Suprapubic skin (tissue), 4 donors: Measurements from ENCODE around the gene RASL12. TPM values are rescaled to one million over a fixed set of nuclear protein-coding genes. Genes with fewer than 3 reads are reported as not detected.
"Not testable (repeated sequence)": the region's sequence is repeated elsewhere in the genome, so short reads cannot be mapped to it uniquely, and the experiment has no call there.

Experiments used
- DNase-seq, 2 donors: peaks; one replicate each; pipeline ENCODE4 v3.0.0-alpha.2; 2019; ENCODE audit warnings: low spot score in 2 of 2
- H3K27ac ChIP-seq: fragments of 200-600 bp; sonication (generic); one replicate; pipeline ENCODE4 v1.5.1; 2019
- H3K27me3 ChIP-seq: fragments of 200-600 bp; sonication (generic); one replicate; pipeline ENCODE4 v1.5.1; 2019
- H3K36me3 ChIP-seq: fragments of 200-600 bp; sonication (generic); one replicate; pipeline ENCODE4 v1.5.1; 2019
- H3K4me1 ChIP-seq: fragments of 200-600 bp; sonication (generic); one replicate; pipeline ENCODE4 v1.5.1; 2019
- H3K4me3 ChIP-seq: fragments of 200-600 bp; sonication (generic); one replicate; pipeline ENCODE4 v1.5.1; 2019; ENCODE audit warnings: mild to moderate bottlenecking
- H3K9me3 ChIP-seq: fragments of 200-600 bp; sonication (generic); one replicate; pipeline ENCODE4 v1.5.1; 2019
- CTCF ChIP-seq, 2 donors: fragments of 200-600 bp in 1 of 2; fragments of 450-650 bp in 1 of 2; sonication (generic) in 1 of 2; IDR thresholded peaks; one replicate each; pipeline ENCODE4 v1.5.1; 2016 to 2019; ENCODE audit warnings: antibody characterized with exemption in 2 of 2, mild to moderate bottlenecking in 1 of 2, moderate library complexity in 1 of 2
- EP300 ChIP-seq: sonication (generic); formaldehyde crosslinking; IDR thresholded peaks from one replicate; pipeline ENCODE4 v1.6.1; 2017; ENCODE audit warnings: antibody characterized with exemption
- POLR2A ChIP-seq, 2 donors: fragments of 450-650 bp; IDR thresholded peaks; one replicate each; pipeline ENCODE4 v1.6.1; 2017; ENCODE audit warnings: antibody characterized with exemption in 2 of 2, mild to moderate bottlenecking in 2 of 2, moderate library complexity in 2 of 2
- POLR2AphosphoS5 ChIP-seq, 3 donors: sonication (generic); formaldehyde crosslinking; IDR thresholded peaks; one replicate each; pipeline ENCODE4 v1.6.1; 2017; ENCODE audit warnings: antibody characterized with exemption in 3 of 3
- WGBS: methylation state at CpG from one replicate; pipeline ENCODE4 v1.1.5; 2018; 5-methylcytosine and 5-hydroxymethylcytosine counted together
- total RNA-seq, 4 donors: library from RNA; depleted of rRNA; stranded (reverse); fragments of >200 nt; gene quantifications; one replicate each; pipeline ENCODE4 v1.1.0, GENCODE V29; 2016

The RASL12 gene
- total RNA-seq, 4 donors from 2014 or later = 4.8 to 9.7 (median 6.7) TPM

DNA sequence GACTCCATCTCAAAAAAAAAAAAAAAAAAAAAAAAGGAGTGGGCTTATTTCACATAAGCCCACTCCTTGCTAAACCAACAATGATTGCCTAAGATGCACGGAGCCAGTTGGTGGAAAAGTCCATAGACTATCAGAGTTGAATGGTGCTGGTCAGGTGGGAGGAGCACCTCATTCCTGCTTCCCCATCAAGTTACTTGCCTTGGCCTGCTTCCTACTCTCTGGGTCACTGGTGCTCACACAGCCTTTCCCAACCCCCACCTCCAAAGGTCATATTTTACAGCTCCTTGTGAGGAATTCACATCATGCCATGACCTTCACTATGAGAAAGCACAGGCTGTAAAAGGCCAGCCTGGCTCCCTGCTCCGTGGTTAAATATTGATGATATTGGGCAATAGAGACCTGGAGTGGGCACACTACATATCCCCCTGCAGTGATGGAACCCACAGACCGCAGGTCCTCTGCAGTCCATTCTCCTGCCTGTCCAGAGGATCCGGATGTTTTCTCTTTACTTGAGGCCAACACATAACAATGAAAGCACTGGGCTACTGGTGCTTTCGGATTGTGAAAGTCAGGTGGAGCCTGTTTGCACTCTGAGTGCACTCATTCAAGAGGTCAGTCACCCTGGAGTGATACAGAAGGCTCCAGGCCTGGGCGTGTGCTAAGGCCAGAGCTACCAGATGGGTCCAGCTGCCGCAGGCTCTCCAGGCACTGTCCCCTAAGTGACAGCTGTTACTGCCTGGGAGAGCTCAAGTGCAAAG lies 22.9 kb downstream of the RASL12 start, which contains the start of gene SLC51B:
Gene SLC51B, plus strand, starts transcription at position 664 of the 758 bp plus-strand sequence. CDS start 4,618 bp downstream, outside the sequence.
- WGBS = 94% methylated on average over 7 of the region's 7 CpGs
- TF ChIP-seq CTCF (IDR thresholded peaks at IDR 0.05) = no peak
- no peak for TF ChIP-seq POLR2AphosphoS5 (IDR thresholded peaks at IDR 0.05)
- TF ChIP-seq EP300 = no peak
- TF ChIP-seq POLR2A (IDR thresholded peaks at IDR 0.05) = no peak
- no peaks in the 10 kb centered on the region for H3K27me3 ChIP-seq
- DNase-seq = no peak
- no peak within 1 kb of the TSS for H3K27ac ChIP-seq
- no peak within 1 kb of the TSS for H3K4me3 ChIP-seq
- peaks cover 8% of the 10 kb centered on the region for H3K4me1 ChIP-seq
- no peaks in the 10 kb centered on the region for H3K9me3 ChIP-seq
- H3K36me3 ChIP-seq = no peaks in the 10 kb centered on the region

- H3K36me3 ChIP-seq, H3K4me3 ChIP-seq, H3K9me3 ChIP-seq, H3K4me1 ChIP-seq, H3K27me3 ChIP-seq, H3K27ac ChIP-seq, DNase-seq: not testable (repeated sequence)
- 78% methylated on average over 5 of the region's 5 CpGs for WGBS
Measured at GRCh38 chr15:65044218-65044617, 23.6 kb downstream of the RASL12 start.

GRCh38 chr15:65042776-65043327 lies 24.9 kb downstream of the RASL12 start:
- no peak for DNase-seq
- H3K4me1 ChIP-seq = no peaks in the 10 kb centered on the region
- H3K27me3 ChIP-seq = no peaks in the 10 kb centered on the region
- no peak for TF ChIP-seq CTCF (IDR thresholded peaks at IDR 0.05)
- no peak for TF ChIP-seq EP300
- TF ChIP-seq POLR2AphosphoS5 (IDR thresholded peaks at IDR 0.05) = no peak
- no peak for TF ChIP-seq POLR2A (IDR thresholded peaks at IDR 0.05)
- no peak overlapping the region for H3K4me3 ChIP-seq
- no peaks in the 10 kb centered on the region for H3K9me3 ChIP-seq
- WGBS = 50% methylated on average over 4 of the region's 4 CpGs
- H3K27ac ChIP-seq = no peak overlapping the region
- no peaks in the 10 kb centered on the region for H3K36me3 ChIP-seq

DNA sequence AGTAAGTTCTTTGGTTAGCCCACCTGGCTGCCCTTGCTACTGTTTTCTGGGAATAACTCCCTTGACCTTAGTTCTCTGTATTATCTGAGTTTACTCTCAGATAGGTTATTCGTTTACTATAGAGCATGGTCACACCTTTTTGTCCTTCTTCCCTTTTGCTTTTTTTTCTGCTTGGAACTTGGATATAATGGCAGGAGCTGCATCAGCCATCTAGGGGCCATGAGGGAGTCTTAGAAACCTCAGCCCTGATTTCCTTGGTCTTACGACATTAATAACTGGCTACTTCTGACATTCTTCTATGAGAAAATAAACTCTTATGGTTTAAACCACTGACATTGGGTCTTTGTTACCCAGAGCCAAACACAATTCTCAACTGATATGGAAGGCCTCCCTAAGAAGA lies 26.0 kb downstream of the RASL12 start:
- no peaks in the 10 kb centered on the region for H3K9me3 ChIP-seq
- TF ChIP-seq EP300 (no peak), CTCF (IDR thresholded peaks at IDR 0.05) (no peak), POLR2A (IDR thresholded peaks at IDR 0.05) (no peak), POLR2AphosphoS5 (IDR thresholded peaks at IDR 0.05) (no peak)
- H3K27me3 ChIP-seq = no peaks in the 10 kb centered on the region
- H3K4me1 ChIP-seq = no peaks in the 10 kb centered on the region
- no peak overlapping the region for H3K4me3 ChIP-seq
- DNase-seq = no peak
- H3K36me3 ChIP-seq = no peaks in the 10 kb centered on the region
- 93% methylated on average over 2 of the region's 2 CpGs for WGBS
- H3K27ac ChIP-seq = no peak overlapping the region

GRCh38 chr15:65040461-65040860 lies 27.3 kb downstream of the RASL12 start:
- no peak for DNase-seq
- 72% methylated on average over 6 of the region's 6 CpGs for WGBS
- H3K36me3 ChIP-seq = no peaks in the 10 kb centered on the region
- no peaks in the 10 kb centered on the region for H3K27me3 ChIP-seq
- TF ChIP-seq CTCF (IDR thresholded peaks at IDR 0.05) = no peak
- H3K4me3 ChIP-seq = no peak overlapping the region
- H3K9me3 ChIP-seq = no peaks in the 10 kb centered on the region
- no peak overlapping the region for H3K27ac ChIP-seq
- H3K4me1 ChIP-seq = no peaks in the 10 kb centered on the region
